Measurements from ENCODE around the gene PRRG1.
"Not testable (repeated sequence)": the region's sequence is repeated elsewhere in the genome, so short reads cannot be mapped to it uniquely, and the experiment has no call there.

The PRRG1 gene

DNA sequence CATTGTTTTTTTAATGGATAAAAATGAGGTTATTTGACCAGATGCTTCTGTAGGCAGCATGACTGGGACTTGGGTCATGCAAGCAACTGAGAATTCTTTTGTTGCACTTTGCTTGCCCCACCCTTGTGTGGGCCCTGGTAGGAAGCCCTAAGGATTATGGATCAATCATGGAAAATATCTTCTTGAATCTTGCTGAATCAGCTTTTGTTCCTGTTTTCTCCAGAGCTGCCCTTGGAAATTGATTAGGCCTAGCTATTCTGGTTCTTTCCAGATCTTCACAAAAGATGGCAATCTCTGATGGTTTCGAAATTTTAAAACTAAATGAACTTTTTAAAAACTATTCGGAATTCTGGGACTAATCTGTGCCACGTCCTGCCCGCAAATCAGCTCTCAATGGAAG, 58.6 kb downstream of the PRRG1 start:
- TF ChIP-seq, protein P1, sequence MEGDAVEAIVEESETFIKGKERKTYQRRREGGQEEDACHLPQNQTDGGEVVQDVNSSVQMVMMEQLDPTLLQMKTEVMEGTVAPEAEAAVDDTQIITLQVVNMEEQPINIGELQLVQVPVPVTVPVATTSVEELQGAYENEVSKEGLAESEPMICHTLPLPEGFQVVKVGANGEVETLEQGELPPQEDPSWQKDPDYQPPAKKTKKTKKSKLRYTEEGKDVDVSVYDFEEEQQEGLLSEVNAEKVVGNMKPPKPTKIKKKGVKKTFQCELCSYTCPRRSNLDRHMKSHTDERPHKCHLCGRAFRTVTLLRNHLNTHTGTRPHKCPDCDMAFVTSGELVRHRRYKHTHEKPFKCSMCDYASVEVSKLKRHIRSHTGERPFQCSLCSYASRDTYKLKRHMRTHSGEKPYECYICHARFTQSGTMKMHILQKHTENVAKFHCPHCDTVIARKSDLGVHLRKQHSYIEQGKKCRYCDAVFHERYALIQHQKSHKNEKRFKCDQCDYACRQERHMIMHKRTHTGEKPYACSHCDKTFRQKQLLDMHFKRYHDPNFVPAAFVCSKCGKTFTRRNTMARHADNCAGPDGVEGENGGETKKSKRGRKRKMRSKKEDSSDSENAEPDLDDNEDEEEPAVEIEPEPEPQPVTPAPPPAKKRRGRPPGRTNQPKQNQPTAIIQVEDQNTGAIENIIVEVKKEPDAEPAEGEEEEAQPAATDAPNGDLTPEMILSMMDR (IDR thresholded peaks at IDR 0.05; ENCODE audit: borderline replicate concordance, insufficient read depth, low read depth, low read length): no peak
- no peak overlapping the region for H3K4me3 ChIP-seq (ENCODE audit: low read depth, low read length)

DNA sequence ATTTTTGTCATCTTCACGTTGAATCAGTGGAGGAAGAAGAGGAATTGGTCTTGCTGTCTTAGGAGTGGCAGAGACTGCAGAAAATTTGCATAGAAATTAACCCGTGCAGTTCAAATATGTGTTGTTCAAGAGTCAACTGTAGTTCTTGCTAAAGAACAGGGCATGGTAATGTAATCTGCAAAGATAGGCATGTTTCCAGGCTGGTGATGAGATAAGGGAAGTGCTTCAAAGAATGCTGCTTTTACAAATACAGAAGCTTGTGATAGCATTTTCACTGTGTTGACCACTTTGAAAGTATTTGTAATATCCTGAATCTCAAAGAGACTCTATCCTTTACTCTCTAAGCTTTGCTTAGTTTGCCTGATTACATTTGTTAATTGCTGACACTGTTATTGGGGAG, 60.1 kb downstream of the PRRG1 start:
- TF ChIP-seq, protein P1 (IDR thresholded peaks at IDR 0.05; ENCODE audit: borderline replicate concordance, insufficient read depth, low read depth, low read length): no peak
- no peak overlapping the region for H3K4me3 ChIP-seq (ENCODE audit: low read depth, low read length)

DNA sequence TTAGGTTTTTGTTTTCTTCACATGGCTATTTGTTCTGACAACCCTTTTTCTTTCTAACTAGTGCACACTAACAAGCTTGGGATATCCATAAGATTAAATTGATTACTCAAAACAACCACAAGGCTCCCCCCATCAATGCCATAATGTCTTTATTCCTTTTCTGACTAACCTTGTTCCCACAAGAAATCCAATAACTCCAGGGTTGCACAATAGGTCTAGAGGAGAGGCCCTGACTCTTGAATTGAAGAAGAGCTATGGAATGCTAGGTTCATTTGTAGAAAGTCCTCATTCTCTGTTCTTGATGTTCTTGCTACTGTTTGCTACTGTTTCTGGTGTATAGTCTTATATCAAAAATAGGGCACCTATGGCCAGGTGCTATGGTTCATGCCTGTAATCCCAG, 71.0 kb downstream of the PRRG1 start:
- H3K4me3 ChIP-seq (ENCODE audit: low read depth, low read length): no peak overlapping the region
- TF ChIP-seq, protein P1 (IDR thresholded peaks at IDR 0.05; ENCODE audit: borderline replicate concordance, insufficient read depth, low read depth, low read length): no peak

GRCh38 chrX:37420756-37421155, 71.6 kb downstream of the PRRG1 start:
- TF ChIP-seq, protein P1 (IDR thresholded peaks at IDR 0.05; ENCODE audit: borderline replicate concordance, insufficient read depth, low read depth, low read length): no peak
- H3K4me3 ChIP-seq (ENCODE audit: low read depth, low read length): no peak overlapping the region

DNA sequence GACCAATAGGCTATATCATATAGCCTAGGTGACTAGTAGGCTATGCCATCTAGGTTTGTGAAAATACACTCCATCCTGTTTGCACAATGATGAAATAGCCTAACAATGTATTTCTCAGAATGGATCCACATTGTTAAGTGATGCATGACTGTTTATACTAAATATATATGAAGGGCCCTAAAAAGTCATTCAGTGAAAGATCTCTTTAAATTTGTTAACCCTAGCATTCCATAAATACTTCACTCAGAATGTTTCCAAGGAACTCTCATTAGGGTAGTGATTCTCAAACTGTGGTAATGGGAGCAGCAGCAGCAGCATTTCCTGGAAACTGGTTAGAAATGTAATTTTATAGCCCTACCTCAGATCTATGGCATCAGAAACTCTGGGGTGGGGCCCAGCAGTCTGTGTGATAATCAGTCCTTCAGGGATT, 74.9 kb downstream of the PRRG1 start:
- TF ChIP-seq, protein P1 (IDR thresholded peaks at IDR 0.05; ENCODE audit: borderline replicate concordance, insufficient read depth, low read depth, low read length): no peak

GRCh38 chrX:37425370-37425769, 76.2 kb downstream of the PRRG1 start:
- TF ChIP-seq, protein P1 (IDR thresholded peaks at IDR 0.05; ENCODE audit: borderline replicate concordance, insufficient read depth, low read depth, low read length): no peak
- no peak overlapping the region for H3K4me3 ChIP-seq (ENCODE audit: low read depth, low read length)

More for the DNA sequence above, 74.9 kb downstream of the PRRG1 start:
- no peak overlapping the region for H3K4me3 ChIP-seq (ENCODE audit: low read depth, low read length)

DNA sequence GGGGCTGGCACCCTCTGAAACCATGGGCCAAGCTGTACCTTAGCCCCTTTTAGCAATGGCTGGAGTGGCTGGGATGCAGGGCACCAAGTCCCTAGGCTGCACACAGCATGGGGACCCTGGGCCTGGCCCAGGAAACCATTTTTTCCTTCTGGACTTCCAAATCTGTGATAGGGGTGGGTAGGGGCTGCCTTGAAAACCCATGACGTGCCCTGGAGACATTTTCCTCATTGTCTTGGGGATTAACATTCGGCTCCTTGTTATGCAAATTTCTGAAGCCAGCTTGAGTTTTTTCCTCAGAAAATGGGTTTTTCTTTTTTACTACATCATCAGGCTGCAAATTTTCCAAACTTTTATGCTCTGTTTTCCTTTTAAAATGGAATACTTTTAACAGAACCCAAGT, 79.8 kb downstream of the PRRG1 start:
- not testable (repeated sequence) for H3K4me3 ChIP-seq (ENCODE audit: low read depth, low read length)

- no peak overlapping the region for H3K4me3 ChIP-seq (ENCODE audit: low read depth, low read length)
- TF ChIP-seq, protein P1 (IDR thresholded peaks at IDR 0.05; ENCODE audit: borderline replicate concordance, insufficient read depth, low read depth, low read length): no peak
Observed at GRCh38 chrX:37434362-37434761, 85.2 kb downstream of the PRRG1 start.

All from GM12875 (cell line).